Measurements from ENCODE around the gene SBF1. TPM values are rescaled to one million over a fixed set of nuclear protein-coding genes. Genes with fewer than 3 reads are reported as not detected.

SBF1 gene
- total RNA-seq, 2 experiments from 2014 or later, result 177 to 183 TPM

DNA sequence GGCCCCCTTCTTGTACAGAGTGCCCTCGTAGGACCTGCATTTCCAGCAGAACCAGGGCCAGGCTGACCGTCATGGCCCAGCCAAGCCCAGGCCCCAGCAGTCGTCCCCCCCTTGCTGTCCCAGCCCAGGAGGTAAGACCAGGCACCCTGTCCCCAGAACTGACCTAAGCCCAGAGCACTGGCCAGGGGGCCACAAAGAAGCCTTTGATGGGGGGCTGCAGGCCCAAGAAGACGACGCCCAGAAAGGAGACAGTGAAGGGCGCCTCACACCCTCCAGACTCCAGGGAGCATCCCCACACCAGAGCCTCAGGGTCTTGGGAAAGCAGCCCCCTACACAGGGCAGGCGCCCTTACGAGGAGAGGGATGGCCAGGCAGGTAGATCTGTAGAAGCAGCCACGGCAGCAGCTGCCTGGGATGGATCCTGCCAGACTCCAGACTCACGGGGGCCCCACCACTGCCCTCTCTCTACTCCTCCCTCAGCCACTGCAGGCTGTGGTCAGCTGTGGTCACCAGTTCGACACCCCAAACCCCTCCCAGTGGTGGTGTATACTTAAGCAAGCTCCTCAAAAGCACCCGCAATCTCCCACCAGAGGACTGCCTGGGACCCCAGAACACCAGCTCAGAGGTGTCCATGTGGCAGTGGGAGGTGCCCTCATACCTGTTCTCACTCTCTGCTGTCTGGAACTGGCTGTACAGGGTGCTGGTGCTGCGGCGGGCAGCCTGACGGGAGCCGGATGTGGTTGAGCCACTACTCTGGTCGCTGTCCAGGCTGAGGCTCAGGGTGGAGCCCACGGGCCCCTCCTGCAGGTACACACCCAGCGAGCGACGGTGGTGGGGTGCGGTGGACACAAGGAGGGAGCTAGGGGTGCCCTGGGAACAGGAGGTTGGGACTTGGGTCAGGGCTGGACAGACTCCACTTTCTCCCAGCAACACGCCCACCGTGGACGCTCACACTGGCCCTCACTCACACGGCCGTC, 27.0 kb downstream of the SBF1 start:
- POLR2A ChIA-PET, result interaction anchor here (0.8 to 1.2 kb wide), 2 partner anchors 26 to 78 kb away, joined by 3 read pairs; partner anchors contain the start of gene SCO2

DNA sequence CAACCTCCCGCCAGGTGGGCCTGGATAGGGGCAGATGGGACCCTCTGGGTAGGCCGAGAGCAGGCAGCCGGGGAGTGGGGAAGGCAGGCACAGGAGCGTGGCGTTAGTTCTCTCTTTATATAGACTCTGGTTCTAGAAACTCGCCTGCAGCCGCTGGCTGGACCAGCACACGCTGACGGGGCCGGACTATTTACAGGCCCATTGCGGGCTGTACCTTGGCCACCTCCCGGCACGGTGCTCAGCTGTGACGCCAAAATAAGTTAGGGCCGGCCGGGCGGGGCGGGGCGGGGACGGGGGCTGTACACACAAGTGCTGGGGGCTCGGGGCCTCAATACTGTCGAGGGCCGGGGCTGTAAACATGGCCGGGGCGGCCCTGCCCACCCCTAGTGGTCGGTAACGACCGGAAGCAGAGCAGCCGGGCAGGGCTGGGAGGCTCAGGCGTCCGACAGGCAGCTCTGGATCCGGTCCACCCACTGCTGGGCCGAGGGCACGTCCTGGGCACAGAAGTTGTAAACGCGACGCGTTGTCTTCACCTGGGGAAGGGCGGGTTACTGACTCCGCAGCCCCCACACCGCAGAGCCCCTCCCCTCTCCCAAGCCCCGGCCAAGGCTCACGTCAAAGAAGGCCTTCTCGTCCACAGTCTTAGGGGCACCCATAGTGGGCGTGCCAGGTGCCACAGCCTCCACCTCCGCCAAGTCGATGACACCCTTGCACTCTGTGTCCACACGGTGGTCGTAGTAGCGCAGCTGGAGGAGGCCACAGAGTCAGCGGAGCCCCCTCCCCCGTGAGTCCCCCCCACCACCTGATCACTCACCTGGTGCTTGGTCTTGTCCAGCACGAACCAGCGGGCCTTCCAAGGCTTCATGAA, 27.9 kb downstream of the SBF1 start:
- peaks cover 25% of the 10 kb centered on the region for H3K4me1 Mint-ChIP-seq (ENCODE audit: low read depth)
- H3K27me3 Mint-ChIP-seq (ENCODE audit: low read depth), result no peaks in the 10 kb centered on the region
- POLR2A ChIA-PET, result interaction anchor here (1.2 kb wide), 1 partner anchor 27 kb away, joined by 3 read pairs; no protein-coding TSS in a partner anchor
- no peak overlapping the region for H3K27ac Mint-ChIP-seq
- peaks cover 60% of the 10 kb centered on the region for H3K36me3 Mint-ChIP-seq (ENCODE audit: low read depth)
- no peak overlapping the region for H3K4me3 Mint-ChIP-seq
- ATAC-seq (no peak), DNase-seq (no peak)
- CTCF ChIA-PET, result no interaction called here
- no peaks in the 10 kb centered on the region for H3K9me3 Mint-ChIP-seq (ENCODE audit: insufficient read depth)

More for the DNA sequence above, 27.0 kb downstream of the SBF1 start:
- Mint-ChIP-seq H3K36me3 (ENCODE audit: low read depth) (peaks cover 61% of the 10 kb centered on the region), H3K4me3 (no peak overlapping the region), H3K27ac (no peak overlapping the region), H3K27me3 (ENCODE audit: low read depth) (no peaks in the 10 kb centered on the region), H3K4me1 (ENCODE audit: low read depth) (peaks cover 25% of the 10 kb centered on the region), H3K9me3 (ENCODE audit: insufficient read depth) (no peaks in the 10 kb centered on the region)
- ATAC-seq (no peak), DNase-seq (no peak)
- CTCF ChIA-PET, result interaction anchor here (1.2 kb wide), 1 partner anchor 26 kb away, joined by 3 read pairs; no protein-coding TSS in a partner anchor

GRCh38 chr22:50445880-50446707, 28.7 kb downstream of the SBF1 start:
- Mint-ChIP-seq H3K27ac (peak overlapping the region; percentile 89), H3K27me3 (ENCODE audit: low read depth) (no peaks in the 10 kb centered on the region), H3K4me3 (no peak overlapping the region), H3K9me3 (ENCODE audit: insufficient read depth) (no peaks in the 10 kb centered on the region), H3K36me3 (ENCODE audit: low read depth) (peaks cover 58% of the 10 kb centered on the region), H3K4me1 (ENCODE audit: low read depth) (peaks cover 25% of the 10 kb centered on the region)
- POLR2A ChIA-PET, result interaction anchor here (1.2 to 2.1 kb wide), 3 partner anchors 24 to 79 kb away, joined by 3 to 10 read pairs (median 7); partner anchors contain the start of genes LMF2, NCAPH2 and SCO2
- CTCF ChIA-PET, result interaction anchor here (1.1 to 1.2 kb wide), 2 partner anchors 27 to 74 kb away, joined by 3 to 5 read pairs; no protein-coding TSS in a partner anchor
- no peak for ATAC-seq
- DNase-seq, result no peak

- DNase-seq (peak; percentile 53), ATAC-seq (peak; percentile 43)
- ChIA-PET CTCF (interaction anchor here (0.8 to 1.3 kb wide), 5 partner anchors 24 to 79 kb away, joined by 3 to 5 read pairs (median 5); no protein-coding TSS in a partner anchor), POLR2A (interaction anchor here (0.8 to 2.1 kb wide), 6 partner anchors 15 to 128 kb away, joined by 3 to 10 read pairs (median 3); partner anchors contain the start of genes LMF2, NCAPH2 and SCO2)
- peak overlapping the region; percentile 22 for H3K4me3 Mint-ChIP-seq
- peaks cover 50% of the 10 kb centered on the region for H3K36me3 Mint-ChIP-seq (ENCODE audit: low read depth)
- H3K4me1 Mint-ChIP-seq (ENCODE audit: low read depth), result peaks cover 25% of the 10 kb centered on the region
- H3K27me3 Mint-ChIP-seq (ENCODE audit: low read depth), result no peaks in the 10 kb centered on the region
- H3K27ac Mint-ChIP-seq, result peak overlapping the region; percentile 89
- no peaks in the 10 kb centered on the region for H3K9me3 Mint-ChIP-seq (ENCODE audit: insufficient read depth)
Measured at GRCh38 chr22:50445071-50445879, 29.6 kb downstream of the SBF1 start.

DNA sequence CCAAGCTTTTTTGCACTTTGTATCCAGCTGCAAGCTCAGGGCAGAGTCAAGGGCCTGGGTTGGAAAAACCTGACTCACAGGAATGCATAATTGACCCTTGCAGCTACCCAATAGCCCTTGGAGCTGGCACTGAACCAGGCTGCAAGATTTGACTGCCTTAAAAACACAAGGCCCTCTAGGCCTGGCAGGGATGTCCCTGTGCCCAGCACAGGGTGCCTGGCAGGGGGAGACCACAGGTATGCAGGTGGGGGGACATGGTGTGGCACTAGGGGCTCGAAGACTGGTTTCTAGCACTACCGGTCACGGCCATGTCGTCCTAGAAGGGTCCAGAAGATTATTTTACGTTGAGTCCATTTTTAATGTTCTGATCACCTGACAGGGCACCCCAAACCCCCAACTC, 30.2 kb downstream of the SBF1 start:
- ATAC-seq, result no peak
- Mint-ChIP-seq H3K27me3 (ENCODE audit: low read depth) (no peaks in the 10 kb centered on the region), H3K36me3 (ENCODE audit: low read depth) (peaks cover 47% of the 10 kb centered on the region), H3K9me3 (ENCODE audit: insufficient read depth) (no peaks in the 10 kb centered on the region), H3K27ac (peak overlapping the region; percentile 89), H3K4me1 (ENCODE audit: low read depth) (peaks cover 25% of the 10 kb centered on the region), H3K4me3 (no peak overlapping the region)
- ChIA-PET CTCF (interaction anchor here (0.8 to 1.3 kb wide), 5 partner anchors 25 to 79 kb away, joined by 3 to 5 read pairs (median 5); no protein-coding TSS in a partner anchor), POLR2A (interaction anchor here (0.6 to 2.1 kb wide), 8 partner anchors 8 to 177 kb away, joined by 3 to 10 read pairs (median 3); partner anchors contain the start of gene SCO2)
- no peak for DNase-seq

GRCh38 chr22:50443801-50444625, 30.8 kb downstream of the SBF1 start:
- no peak for ATAC-seq
- H3K4me3 Mint-ChIP-seq, result no peak overlapping the region
- ChIA-PET CTCF (interaction anchor here (1.3 kb wide), 1 partner anchor 26 kb away, joined by 5 read pairs; no protein-coding TSS in a partner anchor), POLR2A (interaction anchor here (0.6 to 2.1 kb wide), 6 partner anchors 8 to 178 kb away, joined by 3 to 10 read pairs (median 3); partner anchors contain the start of gene SCO2)
- H3K27me3 Mint-ChIP-seq (ENCODE audit: low read depth), result no peaks in the 10 kb centered on the region
- H3K36me3 Mint-ChIP-seq (ENCODE audit: low read depth), result peaks cover 44% of the 10 kb centered on the region
- H3K9me3 Mint-ChIP-seq (ENCODE audit: insufficient read depth), result no peaks in the 10 kb centered on the region
- no peak for DNase-seq
- H3K27ac Mint-ChIP-seq, result peak overlapping the region; percentile 89
- H3K4me1 Mint-ChIP-seq (ENCODE audit: low read depth), result peaks cover 25% of the 10 kb centered on the region

- ChIA-PET POLR2A (interaction anchor here (0.9 to 1.6 kb wide), 4 partner anchors 26 to 185 kb away, joined by 3 to 4 read pairs (median 3); no protein-coding TSS in a partner anchor), CTCF (interaction anchor here (1.2 kb wide), 1 partner anchor 30 kb away, joined by 3 read pairs; no protein-coding TSS in a partner anchor)
- H3K4me1 Mint-ChIP-seq (ENCODE audit: low read depth), result peaks cover 23% of the 10 kb centered on the region
- H3K9me3 Mint-ChIP-seq (ENCODE audit: insufficient read depth), result no peaks in the 10 kb centered on the region
- no peak overlapping the region for H3K4me3 Mint-ChIP-seq
- H3K27me3 Mint-ChIP-seq (ENCODE audit: low read depth), result no peaks in the 10 kb centered on the region
- DNase-seq (no peak), ATAC-seq (no peak)
- H3K36me3 Mint-ChIP-seq (ENCODE audit: low read depth), result peaks cover 39% of the 10 kb centered on the region
- H3K27ac Mint-ChIP-seq, result peak overlapping the region; percentile 85
Measured at GRCh38 chr22:50443197-50443596, 31.6 kb downstream of the SBF1 start.

- peaks cover 20% of the 10 kb centered on the region for H3K4me1 Mint-ChIP-seq (ENCODE audit: low read depth)
- ChIA-PET CTCF (interaction anchor here (1.5 kb wide), 1 partner anchor 56 kb away, joined by 4 read pairs; no protein-coding TSS in a partner anchor), POLR2A (interaction anchor here (1.0 to 1.6 kb wide), 3 partner anchors 29 to 58 kb away, joined by 4 read pairs; partner anchors contain the start of gene SBF1)
- no peak for ATAC-seq
- no peak for DNase-seq
- no peaks in the 10 kb centered on the region for H3K27me3 Mint-ChIP-seq (ENCODE audit: low read depth)
- no peak overlapping the region for H3K4me3 Mint-ChIP-seq
- H3K9me3 Mint-ChIP-seq (ENCODE audit: insufficient read depth), result no peaks in the 10 kb centered on the region
- H3K27ac Mint-ChIP-seq, result peak overlapping the region; percentile 52
- H3K36me3 Mint-ChIP-seq (ENCODE audit: low read depth), result peaks cover 30% of the 10 kb centered on the region
Measured at GRCh38 chr22:50441428-50441993, 33.3 kb downstream of the SBF1 start.
